Activated CD8-positive, alpha-beta T cell treated with anti-CD3 and anti-CD28 coated beads for 36 hours (primary cell): ENCODE measurements around the gene KIF6. TPM values are rescaled to one million over a fixed set of nuclear protein-coding genes. Genes with fewer than 3 reads are reported as not detected.

Experiments
- ATAC-seq: fragments of 200-7000 bp; cut with Tn5 transposase; one replicate; pipeline ENCODE4 v1.10.0; 2021; ENCODE audit warnings: mild to moderate bottlenecking, moderate library complexity
- CTCF ChIA-PET: fragments of 350-600 bp; sonication (Branson Sonifier 250); formaldehyde crosslinking; loops from one replicate; lab custom pipeline; 2021; ENCODE audit warnings: antibody characterized with exemption; lab: Charles Lee
- POLR2A ChIA-PET: fragments of 350-600 bp; sonication (Branson Sonifier 250); formaldehyde crosslinking; loops from one replicate; lab custom pipeline; 2021; ENCODE audit warnings: antibody characterized with exemption; lab: Charles Lee
- DNase-seq: peaks from one replicate; pipeline ENCODE4 v3.0.0-alpha.2; 2020
- H3K27ac Mint-ChIP-seq: one replicate; pipeline ENCODE4 v1.8.0; 2021; ENCODE audit warnings: mild to moderate bottlenecking, mixed read lengths
- H3K27me3 Mint-ChIP-seq: one replicate; pipeline ENCODE4 v1.8.0; 2021; ENCODE audit warnings: mixed read lengths
- H3K36me3 Mint-ChIP-seq: one replicate; pipeline ENCODE4 v1.8.0; 2021; ENCODE audit warnings: low read depth, mixed read lengths
- H3K4me1 Mint-ChIP-seq: one replicate; pipeline ENCODE4 v1.8.0; 2021; ENCODE audit warnings: low read depth, mixed read lengths
- H3K4me3 Mint-ChIP-seq: one replicate; pipeline ENCODE4 v1.8.0; 2021; ENCODE audit warnings: mild to moderate bottlenecking, moderate library complexity, mixed read lengths
- H3K9me3 Mint-ChIP-seq: one replicate; pipeline ENCODE4 v1.8.0; 2021; ENCODE audit warnings: mixed read lengths
- CTCF ChIP-seq: fragments of 200-600 bp; IDR thresholded peaks from one replicate; pipeline ENCODE4 v1.8.0; 2022; ENCODE audit warnings: antibody characterized with exemption, mild to moderate bottlenecking
- intact Hi-C: fragments of 100-400 bp; cut with micrococcal nuclease; formaldehyde crosslinking; loops from one replicate; pipeline ENCODE4 v1.10.0; 2022
- total RNA-seq, 2 experiments: library from RNA; stranded (reverse); gene quantifications; one replicate each; pipeline ENCODE4 v1.2.3, GENCODE V29; 2021

Gene KIF6
- total RNA-seq, 2 experiments from 2014 or later, result 0.13 to 0.14 TPM

- TF ChIP-seq CTCF, result no peak
- H3K27ac Mint-ChIP-seq, result no peak overlapping the region
- H3K36me3 Mint-ChIP-seq, result no peaks in the 10 kb centered on the region
- ATAC-seq, result no peak
- DNase-seq, result no peak
- POLR2A ChIA-PET, result interaction anchor here (1.1 kb wide), 1 partner anchor 14 kb away, joined by 4 read pairs; no protein-coding TSS in a partner anchor
- H3K27me3 Mint-ChIP-seq, result no peaks in the 10 kb centered on the region
- intact Hi-C loops, result no loop called here
- no peak overlapping the region for H3K4me3 Mint-ChIP-seq
- no peaks in the 10 kb centered on the region for H3K4me1 Mint-ChIP-seq
- H3K9me3 Mint-ChIP-seq, result no peaks in the 10 kb centered on the region
- CTCF ChIA-PET, result interaction anchor here (1.2 kb wide), 1 partner anchor 40 kb away, joined by 3 read pairs; no protein-coding TSS in a partner anchor
Observed at GRCh38 chr6:39402239-39402751, 322.9 kb downstream of the KIF6 start.

- Mint-ChIP-seq H3K27ac (no peak overlapping the region), H3K4me3 (no peak overlapping the region), H3K27me3 (no peaks in the 10 kb centered on the region), H3K4me1 (no peaks in the 10 kb centered on the region), H3K9me3 (no peaks in the 10 kb centered on the region), H3K36me3 (no peaks in the 10 kb centered on the region)
- TF ChIP-seq CTCF, result no peak
- intact Hi-C loops, result no loop called here
- no peak for DNase-seq
- POLR2A ChIA-PET, result interaction anchor here (1.1 kb wide), 1 partner anchor 13 kb away, joined by 4 read pairs; no protein-coding TSS in a partner anchor
- CTCF ChIA-PET, result interaction anchor here (1.2 kb wide), 1 partner anchor 39 kb away, joined by 3 read pairs; no protein-coding TSS in a partner anchor
- no peak for ATAC-seq
Observed at GRCh38 chr6:39401376-39401775, 323.8 kb downstream of the KIF6 start.

GRCh38 chr6:39400026-39400425, 325.2 kb downstream of the KIF6 start:
- intact Hi-C loops, result no loop called here
- Mint-ChIP-seq H3K27me3 (no peaks in the 10 kb centered on the region), H3K4me3 (no peak overlapping the region), H3K9me3 (no peaks in the 10 kb centered on the region), H3K36me3 (no peaks in the 10 kb centered on the region), H3K4me1 (no peaks in the 10 kb centered on the region), H3K27ac (no peak overlapping the region)
- no peak for ATAC-seq
- TF ChIP-seq CTCF, result no peak
- DNase-seq, result no peak
- POLR2A ChIA-PET, result no interaction called here
- CTCF ChIA-PET, result no interaction called here

- Mint-ChIP-seq H3K4me3 (no peak overlapping the region), H3K27me3 (peaks cover 1% of the 10 kb centered on the region), H3K4me1 (no peaks in the 10 kb centered on the region), H3K27ac (no peak overlapping the region), H3K36me3 (no peaks in the 10 kb centered on the region), H3K9me3 (no peaks in the 10 kb centered on the region)
- TF ChIP-seq CTCF, result no peak
- POLR2A ChIA-PET, result no interaction called here
- intact Hi-C loops, result no loop called here
- no peak for ATAC-seq
- CTCF ChIA-PET, result no interaction called here
- no peak for DNase-seq
Observed at GRCh38 chr6:39396854-39397253, 328.4 kb downstream of the KIF6 start.

DNA sequence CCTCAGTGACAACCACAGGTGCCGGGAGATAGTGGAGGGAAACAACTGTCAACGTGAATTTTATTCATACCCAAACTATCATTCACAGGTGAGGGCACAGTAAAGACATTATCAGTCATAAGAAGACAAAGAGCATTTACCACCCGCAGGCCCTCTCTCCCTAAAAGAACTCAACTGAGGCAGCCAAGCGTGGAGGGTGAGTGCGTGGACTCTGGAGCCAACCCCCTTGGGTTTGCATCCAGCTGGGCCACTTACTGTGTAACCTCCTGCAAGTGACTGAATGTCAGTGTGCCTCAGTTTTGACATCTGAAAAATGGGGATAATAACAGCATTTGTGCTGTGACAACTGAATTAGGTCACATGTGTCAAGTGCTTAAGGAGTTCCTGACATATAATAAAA, 332.1 kb downstream of the KIF6 start:
- H3K9me3 Mint-ChIP-seq, result no peaks in the 10 kb centered on the region
- no peak for TF ChIP-seq CTCF
- no peaks in the 10 kb centered on the region for H3K4me1 Mint-ChIP-seq
- H3K4me3 Mint-ChIP-seq, result no peak overlapping the region
- intact Hi-C loops, result no loop called here
- ChIA-PET CTCF (no interaction called here), POLR2A (no interaction called here)
- H3K36me3 Mint-ChIP-seq, result no peaks in the 10 kb centered on the region
- DNase-seq (no peak), ATAC-seq (no peak)
- H3K27ac Mint-ChIP-seq, result no peak overlapping the region
- peaks cover 1% of the 10 kb centered on the region for H3K27me3 Mint-ChIP-seq
